SK-N-SH (cell line): Measurements from ENCODE around the gene HUNK.

Experiments
- CHD2 ChIP-seq: fragments of 150-350 bp; IDR thresholded peaks from 2 replicates; pipeline ENCODE4 v1.6.1; 2018; ENCODE audit warnings: low read length; ENCODE audit not compliant: partially characterized antibody
- CTCF ChIP-seq: fragments of 200-600 bp; sonication (generic); IDR thresholded peaks from 2 replicates; pipeline ENCODE4 v1.6.1; 2017; ENCODE audit warnings: antibody characterized with exemption, mild to moderate bottlenecking, moderate library complexity
- EP300 ChIP-seq, 2 experiments: IDR thresholded peaks; 2 replicates each; pipeline versions ENCODE4 v1.4.0 to v1.6.1; 2012; ENCODE audit warnings: borderline replicate concordance in 1 of 2, low read depth in 1 of 2, low read length in 1 of 2
- FOXM1 ChIP-seq: IDR thresholded peaks from 2 replicates; pipeline ENCODE4 v1.4.0; 2012; ENCODE audit warnings: low read depth, mild to moderate bottlenecking
- GATA2 ChIP-seq: sonication (generic); formaldehyde crosslinking; IDR thresholded peaks from 2 replicates; pipeline ENCODE4 v1.5.0; 2020; ENCODE audit warnings: mild to moderate bottlenecking, missing genetic modification reagents
- MXI1 ChIP-seq: IDR thresholded peaks from 2 replicates; pipeline ENCODE4 v1.6.1; 2012; ENCODE audit warnings: mild to moderate bottlenecking, low read depth, low read length, improper control_type of control experiment
- NFIC ChIP-seq: IDR thresholded peaks from 2 replicates; pipeline ENCODE4 v1.4.0; 2012; ENCODE audit warnings: borderline replicate concordance
- POLR2AphosphoS5 ChIP-seq: IDR thresholded peaks from 2 replicates; pipeline ENCODE4 v1.6.1; 2012; ENCODE audit warnings: low read depth, low read length
- RCOR1 ChIP-seq: fragments of 150-350 bp; IDR thresholded peaks from 2 replicates; pipeline ENCODE4 v1.6.1; 2017; ENCODE audit warnings: antibody characterized with exemption, low read length
- TAF1 ChIP-seq: IDR thresholded peaks from 2 replicates; pipeline ENCODE4 v1.6.1; 2012; ENCODE audit warnings: low read depth, mild to moderate bottlenecking, low read length, moderate library complexity, borderline replicate concordance
- TCF12 ChIP-seq: IDR thresholded peaks from 2 replicates; pipeline ENCODE4 v1.4.0; 2012
- YY1 ChIP-seq: IDR thresholded peaks from 2 replicates; pipeline ENCODE4 v1.4.0; 2012; ENCODE audit warnings: low read depth, mild to moderate bottlenecking
- TF ChIP-seq, protein P1 (sequence below): IDR thresholded peaks from 2 replicates; pipeline ENCODE4 v1.6.1; 2012; ENCODE audit warnings: mild to moderate bottlenecking, low read depth, low read length, moderate library complexity

DNA sequence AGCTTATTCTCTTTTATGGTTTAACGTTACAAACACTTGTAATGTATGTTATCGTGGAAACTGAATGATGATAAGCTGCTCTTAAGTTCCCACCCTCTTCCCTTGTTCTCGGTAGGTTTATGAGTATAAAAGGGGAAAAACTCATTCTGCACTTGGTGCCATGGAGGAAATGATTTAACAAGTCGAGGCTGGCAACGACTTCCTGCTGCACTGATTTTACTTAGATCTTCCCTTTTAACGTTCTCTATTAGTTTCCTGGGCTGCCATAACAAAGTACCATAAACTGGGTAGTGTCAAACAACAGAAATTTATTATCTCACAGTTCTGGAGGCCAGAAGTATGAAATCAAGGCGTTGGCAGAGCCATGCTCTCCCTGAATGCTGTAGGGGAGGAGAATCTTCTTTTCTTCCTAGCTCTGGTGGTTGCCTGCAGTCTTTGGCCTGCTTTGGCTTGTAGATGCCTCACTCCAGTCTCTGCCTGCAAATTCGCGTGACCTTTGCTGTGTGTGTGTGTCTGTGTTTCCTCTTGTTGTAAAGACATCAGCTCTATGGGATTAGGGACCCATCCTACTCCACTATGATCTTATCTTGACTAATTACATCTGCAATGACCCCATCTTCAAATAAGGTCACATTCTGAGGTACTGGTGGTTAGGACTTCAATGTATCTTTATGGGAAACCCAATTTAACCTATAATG lies 26.3 kb downstream of the HUNK start:
- TF ChIP-seq CTCF (no peak), RCOR1 (0 out of 2 replicates have a peak, but pooled peaks have one; percentile 15), POLR2AphosphoS5 (no peak), NFIC (no peak), YY1 (no peak), MXI1 (no peak), TCF12 (no peak), EP300 (IDR thresholded peaks at IDR 0.05; ENCODE audit: borderline replicate concordance in 1 of 2, low read depth in 1 of 2, low read length in 1 of 2) (no peak), FOXM1 (no peak), TAF1 (no peak), CHD2 (no peak), GATA2 (CRISPR knock-in tag) (peak; percentile 49; the same call in 1 of the 2 replicates)
- TF ChIP-seq, protein P1, sequence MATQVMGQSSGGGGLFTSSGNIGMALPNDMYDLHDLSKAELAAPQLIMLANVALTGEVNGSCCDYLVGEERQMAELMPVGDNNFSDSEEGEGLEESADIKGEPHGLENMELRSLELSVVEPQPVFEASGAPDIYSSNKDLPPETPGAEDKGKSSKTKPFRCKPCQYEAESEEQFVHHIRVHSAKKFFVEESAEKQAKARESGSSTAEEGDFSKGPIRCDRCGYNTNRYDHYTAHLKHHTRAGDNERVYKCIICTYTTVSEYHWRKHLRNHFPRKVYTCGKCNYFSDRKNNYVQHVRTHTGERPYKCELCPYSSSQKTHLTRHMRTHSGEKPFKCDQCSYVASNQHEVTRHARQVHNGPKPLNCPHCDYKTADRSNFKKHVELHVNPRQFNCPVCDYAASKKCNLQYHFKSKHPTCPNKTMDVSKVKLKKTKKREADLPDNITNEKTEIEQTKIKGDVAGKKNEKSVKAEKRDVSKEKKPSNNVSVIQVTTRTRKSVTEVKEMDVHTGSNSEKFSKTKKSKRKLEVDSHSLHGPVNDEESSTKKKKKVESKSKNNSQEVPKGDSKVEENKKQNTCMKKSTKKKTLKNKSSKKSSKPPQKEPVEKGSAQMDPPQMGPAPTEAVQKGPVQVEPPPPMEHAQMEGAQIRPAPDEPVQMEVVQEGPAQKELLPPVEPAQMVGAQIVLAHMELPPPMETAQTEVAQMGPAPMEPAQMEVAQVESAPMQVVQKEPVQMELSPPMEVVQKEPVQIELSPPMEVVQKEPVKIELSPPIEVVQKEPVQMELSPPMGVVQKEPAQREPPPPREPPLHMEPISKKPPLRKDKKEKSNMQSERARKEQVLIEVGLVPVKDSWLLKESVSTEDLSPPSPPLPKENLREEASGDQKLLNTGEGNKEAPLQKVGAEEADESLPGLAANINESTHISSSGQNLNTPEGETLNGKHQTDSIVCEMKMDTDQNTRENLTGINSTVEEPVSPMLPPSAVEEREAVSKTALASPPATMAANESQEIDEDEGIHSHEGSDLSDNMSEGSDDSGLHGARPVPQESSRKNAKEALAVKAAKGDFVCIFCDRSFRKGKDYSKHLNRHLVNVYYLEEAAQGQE, result no peak
